HG03460 (cell line): ENCODE measurements around the gene NELL2.
"Not testable (repeated sequence)": the region's sequence is repeated elsewhere in the genome, so short reads cannot be mapped to it uniquely, and the experiment has no call there.

ENCODE experiments used
- ATAC-seq: cut with Tn5 transposase; IDR thresholded peaks from one replicate; pipeline ENCODE4 v1.9.1; 2021; ENCODE audit not compliant: unreplicated experiment

Gene NELL2

DNA sequence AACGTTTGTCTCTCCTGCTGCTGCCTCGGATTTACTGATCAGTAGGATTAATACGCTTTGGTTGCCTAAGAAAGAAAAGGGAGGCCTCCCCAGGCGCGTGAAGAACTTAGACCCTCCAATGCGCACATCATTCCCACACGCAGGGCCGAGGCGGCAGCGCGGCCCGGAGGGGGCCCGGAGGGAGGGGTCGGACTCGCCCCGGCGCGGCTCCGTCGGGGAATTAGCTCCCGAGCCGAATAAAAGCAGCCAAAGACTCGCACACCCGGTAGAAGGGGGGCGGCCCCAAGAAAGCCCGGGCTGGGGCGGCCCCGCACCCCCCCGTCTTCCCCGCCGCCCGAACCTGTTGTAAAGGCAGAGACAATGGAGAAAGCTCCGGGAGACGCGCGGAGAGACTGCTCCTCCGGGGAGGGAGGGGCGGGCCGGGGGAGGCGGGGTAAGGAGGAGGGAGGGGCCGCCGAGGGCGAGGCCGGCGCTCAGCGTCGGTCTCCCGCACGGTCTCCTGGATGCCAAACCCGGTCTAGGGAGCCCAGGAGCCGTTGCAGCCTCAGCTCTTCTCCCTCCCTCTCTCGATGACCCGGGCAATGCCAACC lies at the start of gene NELL2:
Gene NELL2, minus strand, starts transcription at position 362 of the 590 bp plus-strand sequence. CDS start 446 bp downstream, outside the sequence.
- ATAC-seq = no peak

DNA sequence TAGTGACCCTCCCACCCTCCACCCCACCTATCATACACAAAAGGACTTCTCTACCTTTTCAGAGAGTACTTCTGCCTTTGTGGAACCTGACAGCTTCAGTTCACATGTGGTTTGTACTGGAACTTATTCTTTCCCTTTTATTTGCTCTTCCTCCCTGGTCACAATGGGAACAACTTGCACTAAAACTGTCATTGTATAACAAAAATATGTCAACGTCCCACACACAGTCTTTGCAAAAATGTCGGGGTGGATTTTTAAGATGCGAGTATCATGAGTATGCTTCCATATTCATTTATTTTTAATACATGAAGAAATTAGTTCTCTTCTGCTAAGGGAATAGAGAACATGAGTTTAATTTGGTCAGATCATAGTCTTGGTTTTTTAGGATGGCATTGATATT lies 45.6 kb upstream of the NELL2 start:
- ATAC-seq = no peak

DNA sequence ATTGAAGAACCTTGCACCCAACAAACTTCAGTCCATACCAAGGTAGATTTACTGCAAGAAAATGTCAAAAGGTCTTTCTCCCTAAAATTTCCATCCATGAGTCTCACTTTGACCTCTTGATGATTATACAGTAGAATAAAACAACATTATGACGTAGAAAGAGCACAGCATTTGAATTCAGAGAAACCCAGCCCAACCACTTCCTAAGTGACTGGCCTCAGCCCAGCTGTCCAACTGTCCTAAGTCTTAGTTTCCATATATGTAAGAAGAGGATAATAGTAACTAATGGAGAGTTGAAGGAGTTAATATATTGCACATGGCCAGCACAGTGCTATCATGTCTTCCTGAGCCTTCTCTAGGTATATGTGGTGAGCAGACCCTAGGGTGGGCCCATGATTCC lies 41.0 kb upstream of the NELL2 start:
- no peak for ATAC-seq

DNA sequence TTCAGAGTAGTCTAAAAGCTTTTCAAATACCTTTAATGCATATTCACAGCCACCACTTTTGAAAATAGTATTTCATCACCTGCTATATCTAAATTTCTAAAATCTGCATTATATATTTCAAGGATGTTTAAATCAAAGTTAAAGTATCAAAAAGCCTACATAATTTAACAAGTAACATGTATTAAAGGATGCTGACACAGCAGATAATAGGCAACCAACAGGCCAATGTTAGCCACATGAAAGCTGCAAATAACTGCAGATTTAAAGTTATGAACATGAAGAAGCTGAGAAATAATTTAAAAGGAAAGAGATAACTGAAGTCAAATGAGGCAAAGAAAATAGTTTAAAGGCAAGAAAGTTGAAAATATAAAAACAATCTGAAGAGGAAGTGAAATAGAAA lies 39.8 kb upstream of the NELL2 start:
- ATAC-seq = no peak

DNA sequence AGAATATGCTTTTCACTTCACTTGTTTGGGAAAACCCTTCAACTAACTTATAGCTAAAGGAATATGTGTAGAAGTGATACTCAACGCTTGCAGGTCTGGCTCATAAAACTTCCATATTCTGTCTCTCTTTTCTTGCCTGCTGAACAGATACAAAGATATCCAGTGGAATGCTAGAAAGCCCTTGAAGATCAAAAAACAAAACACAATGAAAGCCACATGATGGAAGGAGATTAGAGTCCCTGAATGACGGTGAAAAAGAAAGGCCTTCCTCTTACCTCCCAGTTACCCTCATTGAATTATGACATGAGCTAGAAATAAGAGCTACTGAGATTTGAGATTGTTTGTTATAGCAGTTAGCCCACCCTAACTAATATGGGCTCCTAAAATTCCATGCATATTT lies 28.2 kb upstream of the NELL2 start:
- no peak for ATAC-seq

DNA sequence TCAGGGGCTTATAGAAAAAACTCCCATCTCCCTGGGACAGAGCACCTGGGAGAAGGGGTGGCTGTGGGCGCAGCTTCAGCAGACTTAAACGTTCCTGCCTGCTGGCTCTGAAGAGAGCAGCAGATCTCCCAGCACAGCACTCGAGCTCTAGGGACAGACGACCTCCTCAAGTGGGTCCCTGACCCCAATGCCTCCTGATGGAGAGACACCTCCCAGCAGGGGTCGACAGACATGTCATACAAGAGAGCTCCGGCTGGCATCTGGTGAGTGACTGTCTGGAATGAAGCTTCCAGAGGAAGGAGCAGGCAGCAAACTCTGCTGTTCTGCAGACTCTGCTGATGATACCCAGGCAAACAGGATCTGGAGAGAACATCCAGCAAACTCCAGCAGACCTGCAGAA lies 22.0 kb upstream of the NELL2 start:
- not testable (repeated sequence) for ATAC-seq

DNA sequence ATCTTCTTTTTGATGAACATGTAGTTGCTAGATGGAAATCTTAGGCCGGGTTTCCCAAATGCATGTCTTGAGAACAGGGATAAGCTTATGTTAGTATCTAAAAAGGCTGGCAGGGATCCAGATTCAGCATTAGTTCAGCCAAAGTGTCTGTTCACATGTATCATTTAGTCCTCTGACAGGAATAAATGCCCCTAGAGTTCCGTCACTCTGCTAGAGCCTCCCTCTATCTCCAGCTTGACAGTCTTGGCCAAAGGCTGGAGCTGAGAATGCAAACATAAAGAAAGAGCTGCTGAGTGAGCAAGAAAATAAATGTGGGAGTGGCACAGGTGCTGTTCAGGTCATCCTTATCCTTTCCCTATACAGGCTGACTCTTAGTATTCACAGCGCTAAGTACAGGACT lies 13.8 kb upstream of the NELL2 start:
- no peak for ATAC-seq

DNA sequence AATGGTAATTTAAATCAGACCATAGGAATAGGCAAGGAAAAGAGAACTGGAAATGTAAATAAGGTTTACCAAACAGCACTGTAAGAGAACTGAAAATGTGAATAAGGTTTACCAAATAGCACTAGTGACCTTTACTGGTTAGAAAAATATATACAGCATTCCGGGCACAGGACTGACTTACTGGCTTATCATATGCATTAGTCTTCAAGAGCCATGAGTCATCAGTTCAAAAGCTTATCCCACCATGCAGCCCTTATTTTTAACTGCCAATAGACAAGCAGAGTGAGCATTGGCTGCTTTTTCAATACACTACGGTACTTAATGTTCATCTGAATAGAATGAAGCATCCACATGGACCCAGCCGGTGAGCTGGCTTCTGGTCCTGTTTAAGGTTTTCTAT lies 13.0 kb upstream of the NELL2 start:
- ATAC-seq = no peak

DNA sequence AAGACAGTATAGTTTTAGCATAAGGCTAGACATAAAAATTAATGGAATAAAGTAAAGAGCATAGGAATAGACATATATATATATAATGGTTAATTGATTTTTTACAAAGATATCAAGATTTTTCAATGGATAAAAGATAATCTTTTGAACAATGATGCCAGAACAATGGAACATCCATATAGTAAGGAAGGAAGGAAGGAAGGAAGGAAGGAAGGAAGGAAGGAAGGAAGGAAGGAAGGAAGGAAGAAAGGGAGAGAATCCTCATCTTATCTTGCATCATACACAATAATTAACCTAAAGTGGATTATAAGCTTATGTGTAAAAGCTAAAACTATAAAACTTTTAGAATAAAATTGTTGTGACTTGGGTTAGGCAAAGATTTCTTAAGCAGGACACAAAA lies 9.8 kb upstream of the NELL2 start:
- ATAC-seq = no peak

DNA sequence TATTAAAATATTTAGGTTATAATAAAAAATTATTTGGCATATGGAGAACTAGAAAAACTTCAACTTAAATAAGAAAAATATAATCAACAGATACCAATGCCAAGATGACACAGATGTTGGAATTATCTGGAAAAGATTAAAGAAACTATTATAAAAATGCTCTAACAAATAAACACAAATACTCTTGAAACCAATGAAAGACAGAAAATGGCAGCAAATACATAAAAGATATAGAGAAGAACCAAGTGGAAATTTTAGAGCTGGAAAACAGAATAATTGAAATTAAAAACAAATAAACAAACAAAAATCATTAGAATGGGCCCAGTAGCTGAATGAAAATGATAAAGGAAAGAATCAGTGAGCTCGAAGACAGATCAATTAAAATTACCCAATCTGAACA lies 5.1 kb upstream of the NELL2 start:
- no peak for ATAC-seq

DNA sequence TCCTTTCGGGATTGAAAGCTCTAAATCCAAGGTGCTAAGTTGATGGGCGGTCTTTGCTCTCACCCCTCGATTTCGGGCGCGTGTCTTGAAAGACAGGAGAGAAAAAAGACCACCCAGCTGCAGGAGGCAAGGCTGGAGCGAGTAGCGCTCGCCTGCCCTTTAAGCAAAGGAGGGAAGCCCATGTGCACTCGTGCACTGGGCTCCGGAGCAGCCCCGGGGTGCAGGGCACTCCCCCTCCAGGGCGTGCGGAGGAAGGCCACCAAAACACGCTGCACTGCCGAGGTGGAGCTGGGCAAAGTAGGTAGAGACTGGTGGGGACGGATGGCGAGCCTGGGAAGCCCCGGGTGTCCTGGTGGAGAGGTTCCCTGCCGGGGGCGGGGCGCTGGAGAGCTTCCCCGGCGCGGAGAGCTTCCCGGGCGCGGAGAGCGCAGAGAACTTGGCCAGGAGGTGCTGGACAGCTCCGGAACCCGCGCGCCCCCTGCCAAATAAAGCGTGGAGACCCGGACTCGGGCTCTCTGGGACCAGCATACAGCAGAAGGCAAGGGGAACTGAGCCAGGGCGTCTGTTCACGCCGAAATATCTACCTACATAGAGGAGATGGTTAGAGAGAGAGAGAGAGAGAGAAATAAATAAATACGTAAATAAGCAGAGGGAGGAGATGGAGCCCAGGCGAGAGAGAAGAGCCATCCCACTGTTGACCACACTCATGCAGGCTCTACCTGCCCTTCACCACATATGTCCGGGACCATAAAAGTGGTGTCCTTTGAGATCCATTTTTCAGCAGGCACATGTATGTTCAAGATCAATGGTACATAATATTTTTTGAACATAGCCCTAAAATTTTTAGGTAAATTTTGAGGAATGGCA lies 662 bp upstream of the NELL2 start:
- ATAC-seq = no peak

DNA sequence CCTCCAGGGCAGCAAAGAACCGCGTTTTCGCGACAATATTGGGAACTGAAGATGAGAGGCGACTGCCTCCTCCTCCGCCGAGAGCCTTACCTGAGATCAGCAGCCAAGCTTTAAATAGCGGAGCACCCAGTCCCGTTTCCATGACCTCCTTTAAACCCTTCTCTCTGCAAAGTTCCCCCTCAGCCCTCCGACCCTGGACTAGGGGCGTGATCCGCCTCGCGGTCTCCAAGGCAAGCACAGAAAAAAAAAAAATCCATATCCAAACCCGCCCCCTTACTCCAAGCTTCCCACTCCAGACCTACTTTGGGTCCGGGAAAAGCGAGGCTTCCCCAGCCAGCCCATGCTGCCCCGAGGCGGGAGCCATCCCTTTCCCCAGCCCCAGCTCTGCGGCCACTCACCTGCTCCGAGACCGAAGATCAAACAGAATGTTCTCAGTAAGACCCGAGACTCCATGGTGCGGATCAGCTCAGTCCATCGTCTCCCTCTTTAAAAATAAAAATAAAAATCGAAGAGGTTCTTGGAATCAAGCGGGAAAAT lies 630 bp downstream of the NELL2 start:
- ATAC-seq = no peak

DNA sequence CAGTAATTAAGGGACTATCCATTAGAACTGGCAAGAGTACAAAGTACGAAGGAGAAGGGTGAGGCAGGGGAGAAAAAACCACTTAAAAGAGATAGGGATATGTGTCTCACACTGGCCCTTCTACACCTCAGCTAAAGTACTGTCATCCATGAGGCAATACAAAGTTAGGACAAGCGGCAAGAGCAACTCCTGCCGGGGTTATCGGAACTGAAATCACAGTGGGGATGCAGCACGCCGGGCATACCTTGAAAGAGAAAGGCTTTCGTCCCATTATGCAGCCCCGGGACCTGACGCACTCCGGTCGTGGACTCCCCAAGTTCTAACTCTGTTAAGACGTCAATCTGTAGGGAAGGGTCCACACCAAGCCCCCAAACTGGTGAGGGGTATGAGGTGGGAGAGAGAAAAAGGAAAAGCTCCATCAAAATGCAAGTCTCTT lies 1.1 kb downstream of the NELL2 start:
- ATAC-seq = no peak

DNA sequence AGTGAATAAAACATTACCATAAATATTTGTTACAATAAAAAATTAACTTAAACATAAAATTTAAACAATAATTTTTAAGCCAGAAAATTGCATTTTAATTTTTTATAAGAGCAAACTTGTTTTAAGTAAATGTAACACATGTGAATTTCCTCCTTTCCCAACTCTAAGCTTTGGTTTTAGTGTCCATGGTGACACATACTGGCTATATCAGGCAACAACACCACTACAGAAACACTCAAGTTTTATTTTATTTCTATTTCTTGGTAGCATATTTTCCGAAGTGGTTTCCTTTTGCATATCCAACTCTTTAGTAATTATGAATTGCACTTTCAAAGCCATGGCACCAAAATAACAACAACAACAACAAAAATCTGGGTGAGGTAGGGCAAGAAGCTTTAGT lies 2.2 kb downstream of the NELL2 start:
- no peak for ATAC-seq

DNA sequence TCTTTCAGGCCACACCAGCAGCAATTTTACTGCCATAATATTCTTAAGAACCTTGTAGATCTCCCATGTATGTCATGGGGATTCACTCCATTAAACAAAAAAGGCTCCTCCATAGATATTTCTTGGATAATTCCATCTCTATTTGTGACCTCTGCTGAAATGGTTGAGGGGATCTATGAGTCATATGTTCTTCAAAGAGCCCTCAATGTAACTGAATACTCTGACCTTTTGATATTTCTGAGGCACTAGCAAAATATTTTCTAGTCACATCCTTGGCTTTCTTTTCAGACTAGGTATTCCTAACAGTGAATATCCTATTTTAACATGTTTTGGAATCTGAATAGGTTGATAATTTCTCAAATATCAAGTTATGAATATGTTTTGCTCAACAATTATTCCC lies 6.6 kb downstream of the NELL2 start:
- no peak for ATAC-seq

DNA sequence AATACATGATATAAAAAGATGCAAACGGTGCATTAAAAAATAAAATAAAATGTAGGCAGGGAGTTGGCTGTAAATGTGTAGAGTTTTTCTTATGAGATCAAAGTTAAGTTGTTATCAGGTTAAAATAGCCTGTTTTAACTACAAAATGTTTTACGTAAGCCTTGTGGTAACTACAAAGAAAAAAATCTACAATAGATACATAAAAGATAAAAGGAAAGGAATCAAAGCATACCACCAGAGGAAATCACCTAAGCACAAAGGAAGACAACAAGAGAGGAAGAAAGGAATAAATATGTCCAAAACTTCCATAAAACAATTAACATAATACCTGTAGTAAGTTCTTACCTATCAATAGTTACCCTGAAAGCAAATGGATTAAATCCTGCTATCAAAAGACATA lies 12.2 kb downstream of the NELL2 start:
- ATAC-seq = no peak

DNA sequence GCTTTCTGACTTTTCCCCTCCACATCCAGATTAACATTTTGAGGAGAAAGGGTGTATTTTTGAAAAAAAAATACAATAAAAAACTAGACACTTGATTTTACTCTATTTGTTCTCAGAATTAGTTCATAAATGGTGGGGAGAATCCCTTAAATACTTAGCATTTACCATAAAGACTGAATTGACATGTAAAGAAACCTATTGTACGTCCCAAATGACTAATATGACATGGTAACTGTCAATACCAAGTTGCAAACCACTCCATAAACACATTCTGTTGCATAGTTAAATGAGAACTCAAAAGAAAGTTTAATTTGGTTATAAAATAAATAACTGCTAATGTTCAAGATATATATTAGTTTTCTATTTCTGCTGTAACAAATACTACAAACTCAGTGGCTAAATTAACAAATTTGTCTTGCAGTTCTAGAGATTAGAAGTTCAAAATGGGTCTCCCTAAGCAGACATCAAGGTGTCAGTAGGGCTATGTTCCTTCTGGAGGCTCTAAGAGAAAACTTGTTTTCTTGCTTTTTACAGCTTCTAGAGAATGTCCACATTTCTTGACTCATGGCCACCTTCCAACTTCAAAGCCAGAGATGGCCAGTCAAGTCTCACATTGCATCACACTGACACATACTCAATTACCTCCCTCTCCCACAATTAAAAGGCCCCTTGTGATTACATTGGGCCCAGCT lies 16.0 kb downstream of the NELL2 start:
- no peak for ATAC-seq

DNA sequence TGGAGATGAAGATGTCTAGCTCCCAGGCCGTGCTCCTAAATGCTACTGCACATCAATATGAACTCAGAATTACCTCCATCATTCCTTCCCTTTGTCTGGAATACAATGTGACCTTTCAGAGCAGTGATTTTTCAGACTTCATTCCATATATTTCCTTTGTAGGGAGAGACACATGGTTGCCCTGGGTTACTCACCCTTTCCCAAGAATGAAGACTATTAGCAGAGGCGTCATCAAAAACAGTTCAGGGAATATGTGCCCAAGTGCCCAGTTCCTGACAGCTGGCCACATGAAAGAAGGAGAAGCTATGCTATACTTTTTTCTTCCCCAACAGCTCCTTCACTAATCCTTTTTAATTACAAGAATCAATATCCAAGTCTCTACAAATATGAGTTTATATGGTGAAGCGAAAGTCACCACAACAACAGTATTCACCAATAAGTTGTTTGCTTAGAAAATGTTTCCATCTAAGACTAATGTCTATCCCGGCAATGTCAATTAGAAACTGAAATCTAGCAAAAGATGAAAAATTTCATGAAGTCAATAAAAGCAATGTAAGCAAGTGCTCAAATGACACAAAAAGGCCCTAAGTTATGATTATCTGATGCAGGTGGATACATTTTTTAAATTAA lies 17.8 kb downstream of the NELL2 start:
- ATAC-seq = no peak

DNA sequence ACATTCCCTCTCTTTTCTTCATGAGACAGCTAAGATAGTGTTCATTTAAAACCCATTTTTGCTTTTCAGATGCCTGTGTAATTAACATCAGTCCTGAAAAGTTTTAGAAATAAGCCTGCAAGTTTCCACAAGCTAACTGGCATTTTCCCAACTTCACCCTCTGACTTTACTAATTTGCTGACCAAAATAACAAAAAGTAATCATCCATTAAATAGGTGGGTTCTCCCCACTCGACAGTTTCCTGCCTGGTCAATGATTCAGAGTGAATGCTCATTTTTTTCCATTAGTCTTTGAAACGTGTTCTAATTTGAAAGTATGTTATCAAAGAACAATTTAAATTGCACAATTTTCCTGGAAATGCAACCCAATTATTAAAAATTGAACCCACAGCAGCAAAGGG lies 23.6 kb downstream of the NELL2 start:
- ATAC-seq = no peak

DNA sequence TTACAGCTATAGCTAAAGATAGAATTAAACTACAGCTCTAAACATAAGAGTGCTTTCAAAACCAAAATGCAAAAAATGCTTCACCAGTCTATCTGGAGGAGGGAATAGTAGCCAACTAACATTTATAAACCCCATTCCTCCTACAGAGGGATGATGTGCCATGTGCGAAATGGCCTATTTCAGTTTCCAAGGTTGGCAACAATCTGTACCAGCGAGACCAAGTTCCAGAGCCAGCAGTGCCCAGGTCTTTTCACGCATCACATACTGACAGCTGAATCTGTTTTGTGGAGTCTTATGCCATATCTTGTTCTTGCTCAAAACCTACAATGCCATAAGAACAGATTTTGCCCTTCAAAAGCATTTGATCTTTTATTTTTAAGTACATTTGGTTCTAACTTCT lies 24.5 kb downstream of the NELL2 start:
- no peak for ATAC-seq

DNA sequence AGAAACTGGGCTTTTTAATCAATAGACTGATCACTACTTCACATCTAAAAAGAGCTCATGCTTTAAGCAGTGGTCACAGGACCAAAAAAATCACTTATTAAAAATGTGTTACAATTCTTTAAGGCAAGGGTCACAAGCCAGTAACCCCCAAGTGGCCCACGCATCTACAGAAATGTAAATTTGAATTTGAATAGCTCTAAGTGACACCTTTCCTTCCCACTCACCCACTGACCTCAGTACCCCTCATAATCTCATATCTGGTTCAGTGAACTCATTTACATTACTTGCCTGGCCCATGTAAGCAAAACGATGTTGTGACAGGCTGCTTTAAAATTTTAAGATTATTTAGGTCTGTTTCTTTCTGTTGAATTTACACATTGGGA lies 27.4 kb downstream of the NELL2 start:
- peak; percentile 62 for ATAC-seq
